OCI-LY7 (cell line): ENCODE measurements around the gene HRCT1. TPM values are rescaled to one million over a fixed set of nuclear protein-coding genes. Genes with fewer than 3 reads are reported as not detected.

Experiments
- BruUV-seq: library from RNA; stranded (reverse); fragments of 400-500 nt; replicated peaks from 2 replicates; lab custom pipeline; 2021; lab: Mats Ljungman, UMichigan
- CTCF ChIA-PET: fragments of 300-600 bp; sonication (Branson Sonifier 250); formaldehyde crosslinking; loops from one replicate; lab custom pipeline; 2022; ENCODE audit warnings: antibody characterized with exemption; ENCODE audit not compliant: unreplicated experiment; lab: Charles Lee
- POLR2A ChIA-PET: fragments of 300-600 bp; sonication (Branson Sonifier 250); formaldehyde crosslinking; loops from one replicate; lab custom pipeline; 2022; ENCODE audit warnings: antibody characterized with exemption; lab: Charles Lee
- DNase-seq: peaks from one replicate; pipeline ENCODE4 v3.0.0-alpha.2; 2015; ENCODE audit warnings: low spot score
- H2AFZ ChIP-seq: fragments of 200-600 bp; sonication (generic), shearing (Covaris generic); 2 replicates; pipeline ENCODE4 v1.6.1; 2014; ENCODE audit warnings: mild to moderate bottlenecking, antibody characterized with exemption, low read length, moderate library complexity
- H3K27ac ChIP-seq: fragments of 200-600 bp; sonication (generic); 2 replicates; pipeline ENCODE4 v1.5.1; 2014; ENCODE audit warnings: mixed run types, low read depth, mild to moderate bottlenecking, moderate library complexity, low read length, inconsistent platforms; ENCODE audit not compliant: poor library complexity, severe bottlenecking
- H3K36me3 ChIP-seq: fragments of 200-600 bp; sonication (generic); 2 replicates; pipeline ENCODE4 v1.6.1; 2014; ENCODE audit warnings: mild to moderate bottlenecking, antibody characterized with exemption, low read length, moderate library complexity, mixed read lengths; ENCODE audit not compliant: insufficient read depth
- H3K4me1 ChIP-seq: fragments of 200-600 bp; sonication (generic); 2 replicates; pipeline ENCODE4 v1.5.1; 2014; ENCODE audit warnings: mild to moderate bottlenecking, low read length; ENCODE audit not compliant: insufficient read depth, poor library complexity, severe bottlenecking
- H3K4me2 ChIP-seq: fragments of 200-600 bp; sonication (generic); 2 replicates; pipeline ENCODE4 v1.6.1; 2014; ENCODE audit warnings: mild to moderate bottlenecking, low read length
- H3K4me3 ChIP-seq: fragments of 200-600 bp; sonication (generic); 2 replicates; pipeline ENCODE4 v1.5.1; 2014; ENCODE audit warnings: mild to moderate bottlenecking, low read depth, low read length; ENCODE audit not compliant: poor library complexity, severe bottlenecking
- H3K79me2 ChIP-seq: fragments of 200-600 bp; sonication (generic); 2 replicates; pipeline ENCODE4 v1.6.1; 2016; ENCODE audit warnings: low read depth, mild to moderate bottlenecking, low read length, moderate library complexity, mixed read lengths; ENCODE audit not compliant: insufficient read depth
- H3K9me2 ChIP-seq: fragments of 200-600 bp; sonication (generic); 2 replicates; pipeline ENCODE4 v1.6.1; 2016; ENCODE audit warnings: mild to moderate bottlenecking, low read length, mixed read lengths; ENCODE audit not compliant: insufficient read depth
- H3K9me3 ChIP-seq: fragments of 200-600 bp; sonication (generic); 2 replicates; pipeline ENCODE4 v1.6.1; 2014; ENCODE audit warnings: mild to moderate bottlenecking, mixed run types, low read length, mixed read lengths
- H4K20me1 ChIP-seq: fragments of 200-600 bp; sonication (generic); 2 replicates; pipeline ENCODE4 v1.6.1; 2014; ENCODE audit warnings: mild to moderate bottlenecking, antibody characterized with exemption, low read length, moderate library complexity, mixed read lengths; ENCODE audit not compliant: insufficient read depth
- CTCF ChIP-seq: fragments of 200-600 bp; sonication (generic); conservative IDR thresholded peaks from 2 replicates; pipeline ENCODE4 v1.5.1; 2014; ENCODE audit warnings: mild to moderate bottlenecking, antibody characterized with exemption, low read length, moderate library complexity, mixed read lengths
- EZH2phosphoT487 ChIP-seq: fragments of 200-600 bp; sonication (generic); IDR thresholded peaks from 2 replicates; pipeline ENCODE4 v1.6.1; 2018; ENCODE audit warnings: low read depth, borderline replicate concordance, mild to moderate bottlenecking, mixed run types, antibody characterized with exemption, low read length, moderate library complexity, mixed read lengths
- intact Hi-C: fragments of 100-400 bp; cut with micrococcal nuclease; formaldehyde crosslinking; loops from one replicate; pipeline ENCODE4 v1.10.0; 2022; ENCODE audit not compliant: unreplicated experiment
- total RNA-seq, 2 experiments: library from RNA; depleted of rRNA in 1 of 2; stranded (reverse); fragments of >200 nt in 1 of 2; shearing (Covaris generic) in 1 of 2; gene quantifications; 2 replicates each; pipeline ENCODE4 v1.2.3, GENCODE V29; 2014 to 2022

Gene HRCT1
- total RNA-seq, 2 experiments from 2014 or later = not detected

DNA sequence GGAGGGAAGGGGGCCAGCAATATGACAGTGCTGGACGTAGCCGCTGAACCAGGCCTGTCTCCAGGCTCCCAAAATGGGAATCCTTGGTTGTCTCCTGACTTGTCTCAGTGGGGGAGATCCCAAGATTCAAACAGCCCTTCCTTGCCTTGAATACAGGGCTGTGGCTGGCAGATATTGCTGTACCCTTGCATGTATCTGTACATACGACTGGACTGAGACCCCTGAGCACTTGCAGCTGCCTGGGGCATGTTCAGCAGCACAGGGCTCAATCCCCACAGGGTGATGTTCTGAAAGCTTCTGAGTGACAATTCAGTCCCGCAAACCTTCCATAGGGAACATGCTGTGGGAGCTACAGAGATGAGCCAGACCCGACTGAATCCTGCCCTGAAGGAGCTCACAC, 49.1 kb upstream of the HRCT1 start:
- no peak for DNase-seq
- POLR2A ChIA-PET = interaction anchor here (0.6 to 1.0 kb wide), 3 partner anchors 20 to 81 kb away, joined by 3 read pairs; no protein-coding TSS in a partner anchor
- Histone ChIP-seq H3K4me2 (no peak overlapping the region), H3K4me1 (no peaks in the 10 kb centered on the region), H3K79me2 (no peaks in the 10 kb centered on the region), H3K36me3 (no peaks in the 10 kb centered on the region), H3K9me3 (no peaks in the 10 kb centered on the region), H3K4me3 (no peak overlapping the region), H3K9me2 (no peaks in the 10 kb centered on the region), H4K20me1 (no peaks in the 10 kb centered on the region), H3K27ac (no peak overlapping the region), H2AFZ (no peak overlapping the region)
- no TSS peak for BruUV-seq
- TF ChIP-seq CTCF (no peak), EZH2phosphoT487 (no peak)
- intact Hi-C loops = no loop called here
- CTCF ChIA-PET = no interaction called here

GRCh38 chr9:35858458-35858857, 47.5 kb upstream of the HRCT1 start:
- intact Hi-C loops = no loop called here
- BruUV-seq = no TSS peak
- H3K9me2 ChIP-seq = no peaks in the 10 kb centered on the region
- H3K27ac ChIP-seq = no peak overlapping the region
- no peaks in the 10 kb centered on the region for H3K79me2 ChIP-seq
- H3K4me2 ChIP-seq = no peak overlapping the region
- TF ChIP-seq EZH2phosphoT487 (no peak), CTCF (no peak)
- no peak for DNase-seq
- no peaks in the 10 kb centered on the region for H3K4me1 ChIP-seq
- no peak overlapping the region for H2AFZ ChIP-seq
- CTCF ChIA-PET = no interaction called here
- H3K4me3 ChIP-seq = no peak overlapping the region
- POLR2A ChIA-PET = no interaction called here
- no peaks in the 10 kb centered on the region for H4K20me1 ChIP-seq
- no peaks in the 10 kb centered on the region for H3K36me3 ChIP-seq
- no peaks in the 10 kb centered on the region for H3K9me3 ChIP-seq

GRCh38 chr9:35859310-35859989, 46.6 kb upstream of the HRCT1 start:
- Histone ChIP-seq H3K27ac (no peak overlapping the region), H3K79me2 (no peaks in the 10 kb centered on the region), H2AFZ (no peak overlapping the region), H3K36me3 (no peaks in the 10 kb centered on the region), H3K9me3 (no peaks in the 10 kb centered on the region), H3K4me2 (no peak overlapping the region), H3K4me3 (no peak overlapping the region), H3K4me1 (no peaks in the 10 kb centered on the region), H4K20me1 (no peaks in the 10 kb centered on the region), H3K9me2 (no peaks in the 10 kb centered on the region)
- TF ChIP-seq CTCF (no peak), EZH2phosphoT487 (no peak)
- POLR2A ChIA-PET = no interaction called here
- intact Hi-C loops = no loop called here
- CTCF ChIA-PET = no interaction called here
- no peak for DNase-seq
- no TSS peak for BruUV-seq
